Activated CD4-positive, alpha-beta T cell treated with anti-CD3 and anti-CD28 coated beads, Interleukin-2, amount 10 ng/mL, durations not matched to agents 7 days and 5 days (primary cell): ENCODE data around the gene LRRC4B. TPM values are rescaled to one million over a fixed set of nuclear protein-coding genes. Genes with fewer than 3 reads are reported as not detected.
"Not testable (repeated sequence)": the region's sequence is repeated elsewhere in the genome, so short reads cannot be mapped to it uniquely, and the experiment has no call there.

Experiments
- CTCF ChIA-PET: fragments of 350-600 bp; sonication (Branson Sonifier 250); formaldehyde crosslinking; loops from one replicate; lab custom pipeline; 2021; ENCODE audit warnings: antibody characterized with exemption; lab: Charles Lee
- POLR2A ChIA-PET: fragments of 350-600 bp; sonication (Branson Sonifier 250); formaldehyde crosslinking; loops from one replicate; lab custom pipeline; 2021; ENCODE audit warnings: antibody characterized with exemption; lab: Charles Lee
- DNase-seq: peaks from one replicate; pipeline ENCODE4 v3.0.0-alpha.2; 2020
- H3K27ac Mint-ChIP-seq: one replicate; pipeline ENCODE4 v1.8.0; 2021; ENCODE audit warnings: mild to moderate bottlenecking, moderate library complexity, mixed read lengths
- H3K27me3 Mint-ChIP-seq: one replicate; pipeline ENCODE4 v1.8.0; 2021; ENCODE audit warnings: mixed read lengths
- H3K36me3 Mint-ChIP-seq: one replicate; pipeline ENCODE4 v1.8.0; 2021; ENCODE audit warnings: low read depth, mixed read lengths
- H3K4me1 Mint-ChIP-seq: one replicate; pipeline ENCODE4 v1.8.0; 2021; ENCODE audit warnings: mixed read lengths
- H3K4me3 Mint-ChIP-seq: one replicate; pipeline ENCODE4 v1.8.0; 2021; ENCODE audit warnings: mild to moderate bottlenecking, moderate library complexity, mixed read lengths
- H3K9me3 Mint-ChIP-seq: one replicate; pipeline ENCODE4 v1.8.0; 2021; ENCODE audit warnings: mixed read lengths
- total RNA-seq, 2 experiments: library from RNA; stranded (reverse); gene quantifications; one replicate each; pipeline ENCODE4 v1.2.3, GENCODE V29; 2021

Gene LRRC4B
- total RNA-seq, 2 experiments from 2014 or later = not detected

- Mint-ChIP-seq H3K27me3 (peaks cover 4% of the 10 kb centered on the region), H3K36me3 (no peaks in the 10 kb centered on the region), H3K4me1 (no peaks in the 10 kb centered on the region), H3K27ac (no peak overlapping the region), H3K9me3 (no peaks in the 10 kb centered on the region), H3K4me3 (no peak overlapping the region)
- ChIA-PET POLR2A (no interaction called here), CTCF (interaction anchor here (0.6 kb wide), 1 partner anchor 541 kb away, joined by 4 read pairs; no protein-coding TSS in a partner anchor)
- no peak for DNase-seq
Measured at GRCh38 chr19:50590191-50590590, 22.0 kb upstream of the LRRC4B start.

GRCh38 chr19:50581795-50582660, 13.8 kb upstream of the LRRC4B start:
- H3K27ac Mint-ChIP-seq, H3K27me3 Mint-ChIP-seq, H3K9me3 Mint-ChIP-seq, H3K4me3 Mint-ChIP-seq, POLR2A ChIA-PET, DNase-seq, H3K4me1 Mint-ChIP-seq, H3K36me3 Mint-ChIP-seq: not testable (repeated sequence)
- CTCF ChIA-PET = interaction anchor here (0.6 to 1.0 kb wide), 3 partner anchors 26 to 1327 kb away, joined by 3 read pairs; no protein-coding TSS in a partner anchor

DNA sequence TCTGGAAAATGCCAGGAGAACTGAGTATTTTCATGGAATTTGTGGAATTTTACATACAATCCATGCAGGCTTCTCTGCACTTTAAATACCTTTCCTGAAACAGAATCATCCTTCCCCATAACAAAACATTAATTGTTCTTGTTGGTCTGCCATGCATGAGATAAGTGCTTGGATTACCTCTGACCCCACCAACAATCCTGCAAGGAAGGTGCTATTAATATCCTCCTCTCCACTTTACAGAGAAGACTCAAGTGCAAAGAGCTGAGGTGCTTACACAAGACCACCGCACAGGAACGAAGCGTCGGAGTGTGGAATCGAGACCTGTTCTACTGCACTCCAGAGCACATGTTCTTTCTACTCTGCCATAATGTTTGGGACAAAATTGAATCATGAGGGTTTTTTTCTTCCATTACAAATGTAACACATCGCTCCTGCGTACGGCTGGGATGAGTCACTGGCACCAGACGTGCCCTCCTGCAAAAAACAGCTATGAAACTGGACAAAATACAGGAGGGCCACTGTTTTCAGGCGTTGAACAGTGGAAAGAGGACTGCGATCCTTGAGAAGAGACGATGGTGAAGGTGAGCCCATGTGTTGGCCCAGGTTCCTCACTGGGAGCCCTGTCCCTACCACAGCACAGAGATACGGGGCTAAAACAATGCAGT, 12.9 kb upstream of the LRRC4B start:
- POLR2A ChIA-PET = no interaction called here
- no peaks in the 10 kb centered on the region for H3K4me1 Mint-ChIP-seq
- no peak overlapping the region for H3K27ac Mint-ChIP-seq
- H3K36me3 Mint-ChIP-seq = no peaks in the 10 kb centered on the region
- H3K4me3 Mint-ChIP-seq = no peak overlapping the region
- H3K27me3 Mint-ChIP-seq = no peaks in the 10 kb centered on the region
- no peak for DNase-seq
- CTCF ChIA-PET = interaction anchor here (0.6 to 0.7 kb wide), 2 partner anchors 699 to 1326 kb away, joined by 3 read pairs; no protein-coding TSS in a partner anchor
- H3K9me3 Mint-ChIP-seq = no peaks in the 10 kb centered on the region

DNA sequence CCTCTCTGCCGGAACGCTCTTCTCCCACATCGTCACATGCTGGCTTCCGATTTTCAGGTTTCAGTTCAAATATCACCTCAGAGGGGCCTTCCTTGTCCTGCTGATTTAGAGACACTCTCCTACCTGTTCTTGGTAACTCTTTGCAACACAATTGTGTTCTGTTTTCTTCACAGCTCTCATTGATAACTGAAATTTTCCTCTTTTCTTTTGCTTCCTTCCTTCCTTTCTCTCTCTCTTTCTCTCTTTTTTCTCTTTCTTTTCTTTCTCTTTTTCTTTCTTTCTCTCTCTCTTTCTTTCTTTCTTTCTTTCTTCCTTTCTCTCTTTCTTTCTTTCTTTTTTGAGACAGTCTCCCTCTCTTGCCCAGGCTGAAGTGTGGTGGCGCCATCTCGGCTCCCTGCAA, 12.0 kb upstream of the LRRC4B start:
- ChIA-PET CTCF (no interaction called here), POLR2A (no interaction called here)
- Mint-ChIP-seq H3K27ac (no peak overlapping the region), H3K36me3 (no peaks in the 10 kb centered on the region), H3K9me3 (no peaks in the 10 kb centered on the region), H3K4me1 (no peaks in the 10 kb centered on the region), H3K27me3 (no peaks in the 10 kb centered on the region), H3K4me3 (no peak overlapping the region)
- no peak for DNase-seq

DNA sequence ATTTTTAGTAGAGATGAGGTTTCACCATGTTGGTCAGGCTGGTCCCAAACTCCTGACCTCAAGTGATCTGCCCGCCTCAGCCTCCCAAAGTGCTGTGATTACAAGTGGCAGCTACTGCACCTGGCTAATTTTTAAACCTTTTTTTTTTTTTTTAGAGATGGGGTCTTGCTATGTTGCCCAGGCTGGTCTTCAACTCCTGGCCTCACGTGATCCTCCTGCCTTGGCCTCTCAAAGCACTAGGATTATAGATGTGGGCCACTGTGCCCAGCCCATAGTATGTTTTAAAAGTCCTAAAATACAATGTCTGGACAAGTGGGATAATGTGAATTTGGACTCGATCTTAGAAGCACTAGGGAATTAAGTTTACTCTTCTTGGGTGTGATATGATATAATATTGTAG, 8.5 kb upstream of the LRRC4B start:
- H3K9me3 Mint-ChIP-seq, POLR2A ChIA-PET, H3K27me3 Mint-ChIP-seq, H3K4me3 Mint-ChIP-seq, H3K4me1 Mint-ChIP-seq, H3K27ac Mint-ChIP-seq, DNase-seq, CTCF ChIA-PET, H3K36me3 Mint-ChIP-seq: not testable (repeated sequence)

GRCh38 chr19:50573741-50574461, 5.7 kb upstream of the LRRC4B start:
- H3K36me3 Mint-ChIP-seq = no peaks in the 10 kb centered on the region
- no peaks in the 10 kb centered on the region for H3K4me1 Mint-ChIP-seq
- DNase-seq = no peak
- H3K27me3 Mint-ChIP-seq = peaks cover 9% of the 10 kb centered on the region
- CTCF ChIA-PET = interaction anchor here (1.5 kb wide), 1 partner anchor 336 kb away, joined by 3 read pairs; no protein-coding TSS in a partner anchor
- POLR2A ChIA-PET = no interaction called here
- H3K4me3 Mint-ChIP-seq = no peak overlapping the region
- H3K27ac Mint-ChIP-seq = no peak overlapping the region
- no peaks in the 10 kb centered on the region for H3K9me3 Mint-ChIP-seq

DNA sequence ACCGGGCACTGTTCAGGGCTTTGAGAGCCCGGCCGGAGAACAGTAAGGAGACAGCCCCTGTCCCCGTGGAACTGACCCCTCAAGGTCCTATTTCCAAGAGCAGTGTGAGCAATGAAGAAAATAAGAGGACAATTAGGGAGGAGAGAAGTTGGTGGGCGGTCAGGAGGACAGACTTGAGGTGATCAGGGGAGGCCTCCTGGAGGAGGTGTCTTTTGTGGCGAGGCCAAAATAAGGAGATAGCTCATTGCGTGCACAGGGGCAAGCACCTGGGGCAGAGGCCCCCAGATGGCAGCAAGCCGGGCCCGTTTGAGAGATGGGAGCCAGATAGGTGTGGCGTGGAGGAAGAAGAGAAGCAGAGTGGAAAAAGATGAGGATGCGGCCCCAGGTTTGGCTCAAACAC, 2.8 kb upstream of the LRRC4B start:
- no peak for DNase-seq
- Mint-ChIP-seq H3K36me3 (no peaks in the 10 kb centered on the region), H3K27ac (no peak overlapping the region), H3K9me3 (no peaks in the 10 kb centered on the region), H3K4me1 (peaks cover 6% of the 10 kb centered on the region), H3K27me3 (peaks cover 18% of the 10 kb centered on the region), H3K4me3 (no peak overlapping the region)
- CTCF ChIA-PET = no interaction called here
- POLR2A ChIA-PET = no interaction called here

DNA sequence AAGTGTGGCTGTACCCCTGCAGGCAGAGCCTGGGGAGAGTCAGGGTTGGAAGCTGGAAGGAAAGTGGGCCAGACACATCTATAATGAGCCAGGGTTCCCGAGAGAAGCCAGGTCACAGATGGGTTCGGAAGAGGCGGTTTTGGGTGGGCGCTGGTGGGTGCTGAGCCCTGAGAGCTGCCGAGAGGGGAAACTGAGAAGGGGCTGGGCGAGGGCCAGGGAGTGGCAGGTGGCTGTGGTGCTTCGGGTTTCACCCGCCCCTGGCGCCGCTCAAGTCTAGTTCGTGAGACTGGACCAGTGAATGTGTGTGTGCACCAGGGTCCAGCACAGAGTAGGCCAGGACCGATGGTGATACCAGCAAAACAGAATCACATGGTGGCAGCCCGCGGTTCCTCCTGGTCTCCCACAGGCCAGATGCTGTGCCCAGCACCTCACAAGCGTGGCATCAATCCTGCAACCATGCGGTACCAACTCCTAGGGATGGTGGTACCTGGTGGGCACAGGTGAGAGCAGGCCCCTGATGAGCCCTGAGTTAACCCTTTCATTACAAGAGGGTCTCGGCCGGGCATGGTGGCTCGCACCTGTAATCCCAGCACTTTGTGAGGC, 1.8 kb upstream of the LRRC4B start:
- Mint-ChIP-seq H3K9me3 (no peaks in the 10 kb centered on the region), H3K36me3 (no peaks in the 10 kb centered on the region), H3K27me3 (peaks cover 28% of the 10 kb centered on the region), H3K4me1 (peaks cover 8% of the 10 kb centered on the region), H3K27ac (no peak overlapping the region), H3K4me3 (no peak overlapping the region)
- no peak for DNase-seq
- POLR2A ChIA-PET = no interaction called here
- CTCF ChIA-PET = interaction anchor here (0.5 to 1.5 kb wide), 2 partner anchors 14 to 25 kb away, joined by 3 to 7 read pairs; no protein-coding TSS in a partner anchor

DNA sequence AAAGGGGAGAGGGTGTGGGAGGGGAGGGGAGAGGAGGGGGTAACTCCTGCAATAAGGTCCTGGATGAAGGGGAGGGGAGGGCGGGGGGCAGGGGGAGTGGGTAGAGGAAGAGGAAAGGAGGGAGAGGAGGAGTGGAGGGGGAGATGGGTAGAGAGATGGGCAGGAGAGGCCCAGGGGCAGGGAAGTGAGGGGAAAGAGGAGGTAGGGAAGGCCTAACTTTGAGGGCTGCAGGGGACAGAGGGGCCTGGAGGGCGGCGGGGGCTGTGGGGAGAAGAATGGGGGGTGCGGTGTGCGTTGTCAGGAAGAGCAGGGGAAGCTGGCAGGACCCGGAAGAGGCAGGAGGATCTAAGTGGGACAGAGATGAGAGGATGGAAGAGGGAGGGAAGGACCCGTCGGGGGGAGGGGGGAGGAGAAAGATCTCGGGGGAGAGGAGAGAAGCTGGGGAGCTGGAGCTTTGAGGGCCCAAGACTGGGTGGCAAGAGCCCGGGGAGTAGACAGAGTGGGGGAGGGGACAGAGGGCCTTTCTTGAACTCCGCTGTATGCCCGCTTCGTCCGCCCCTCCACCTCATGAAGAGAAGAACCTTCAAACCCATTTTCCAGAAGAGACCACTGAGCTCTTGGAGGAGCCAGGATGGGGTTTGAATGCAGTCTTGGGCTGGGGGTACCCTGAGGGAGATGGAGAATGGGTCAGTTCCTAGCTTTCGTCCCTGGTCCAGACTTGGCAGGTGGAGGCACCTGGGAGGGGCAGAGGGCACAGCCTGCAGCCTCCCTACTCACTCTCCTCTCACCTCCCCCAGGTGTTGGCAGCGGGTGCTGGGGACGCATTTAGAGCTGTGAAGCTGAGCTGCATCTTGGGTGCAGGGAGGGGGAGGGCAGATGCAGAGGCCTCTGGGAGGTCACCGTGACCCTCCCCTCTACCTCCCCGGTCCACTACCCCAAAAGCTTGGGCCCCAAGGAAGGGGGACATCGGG, 778 bp upstream of the LRRC4B start:
- CTCF ChIA-PET = interaction anchor here (0.6 to 1.5 kb wide), 3 partner anchors 13 to 353 kb away, joined by 3 to 7 read pairs (median 3); no protein-coding TSS in a partner anchor
- H3K9me3 Mint-ChIP-seq = no peaks in the 10 kb centered on the region
- peaks cover 36% of the 10 kb centered on the region for H3K27me3 Mint-ChIP-seq
- no peak overlapping the region for H3K27ac Mint-ChIP-seq
- H3K36me3 Mint-ChIP-seq = no peaks in the 10 kb centered on the region
- H3K4me3 Mint-ChIP-seq = no peak overlapping the region
- POLR2A ChIA-PET = no interaction called here
- peaks cover 8% of the 10 kb centered on the region for H3K4me1 Mint-ChIP-seq
- DNase-seq = no peak

DNA sequence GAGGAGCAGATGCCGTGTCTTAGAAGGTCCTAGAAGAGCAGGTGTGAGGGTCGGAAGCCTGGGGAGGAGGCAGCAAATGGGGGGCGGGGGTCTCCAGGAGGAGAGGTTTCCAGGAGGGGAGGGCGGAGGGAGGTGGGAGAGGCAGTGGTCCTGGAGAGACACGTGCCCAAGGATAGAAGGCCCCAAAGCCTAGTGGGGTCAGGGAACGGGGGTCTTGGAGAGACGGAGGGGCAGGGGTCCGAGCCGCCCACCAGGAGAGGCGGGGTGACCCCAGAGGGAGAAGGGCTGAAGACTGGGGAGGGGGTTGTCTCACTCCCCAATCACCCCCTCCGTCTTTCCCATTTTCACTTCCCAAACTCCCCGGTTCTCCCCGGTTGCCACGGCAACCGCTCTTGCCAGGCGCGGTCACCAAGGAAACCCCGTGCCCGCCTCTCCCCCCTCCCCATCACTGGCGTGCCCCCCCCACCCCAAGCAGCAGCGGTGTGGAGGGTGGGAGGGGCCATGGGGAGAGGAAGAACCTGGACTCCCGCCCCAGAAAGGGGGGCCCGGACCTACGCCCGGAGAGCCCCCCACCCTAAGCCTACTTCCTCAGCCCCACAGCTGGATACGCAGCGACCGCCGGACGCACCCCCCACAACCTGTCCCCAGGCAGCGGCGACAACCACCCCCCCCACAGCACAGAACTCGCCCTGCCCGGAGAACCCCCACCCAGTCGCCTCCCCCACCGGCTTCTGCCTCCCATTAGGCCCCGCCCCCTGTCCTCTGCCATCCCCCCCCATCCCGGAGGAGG, 988 bp downstream of the LRRC4B start:
- no peaks in the 10 kb centered on the region for H3K36me3 Mint-ChIP-seq
- no peak overlapping the region for H3K27ac Mint-ChIP-seq
- H3K4me3 Mint-ChIP-seq = no peak overlapping the region
- peaks cover 8% of the 10 kb centered on the region for H3K4me1 Mint-ChIP-seq
- ChIA-PET POLR2A (no interaction called here), CTCF (interaction anchor here (1.2 kb wide), 1 partner anchor 11 kb away, joined by 3 read pairs; no protein-coding TSS in a partner anchor)
- no peaks in the 10 kb centered on the region for H3K9me3 Mint-ChIP-seq
- no peak for DNase-seq
- peaks cover 42% of the 10 kb centered on the region for H3K27me3 Mint-ChIP-seq
